Nephron (organoid): ENCODE measurements around the gene UNC45A.

Experiments used
- H3K27ac Mint-ChIP-seq, 3 experiments: 2 replicates each; pipeline ENCODE4 v1.8.0; 2020; ENCODE audit warnings: mixed read lengths in 3 of 3, mild to moderate bottlenecking in 2 of 3, moderate library complexity in 1 of 3
- H3K27me3 Mint-ChIP-seq: 2 replicates; pipeline ENCODE4 v1.8.0; 2021; ENCODE audit warnings: low read depth, mild to moderate bottlenecking, moderate library complexity, mixed read lengths
- H3K36me3 Mint-ChIP-seq: 2 replicates; pipeline ENCODE4 v1.8.0; 2020; ENCODE audit warnings: low read depth, mixed read lengths
- H3K4me1 Mint-ChIP-seq: 2 replicates; pipeline ENCODE4 v1.8.0; 2020; ENCODE audit warnings: mixed read lengths
- H3K4me3 Mint-ChIP-seq, 3 experiments: 2 replicates each; pipeline ENCODE4 v1.8.0; 2020; ENCODE audit warnings: mild to moderate bottlenecking in 3 of 3, mixed read lengths in 3 of 3, moderate library complexity in 2 of 3
- H3K9me3 Mint-ChIP-seq: 2 replicates; pipeline ENCODE4 v1.8.0; 2020; ENCODE audit warnings: mixed read lengths
- CTCF ChIP-seq, 3 experiments: fragments of 200-600 bp; sonication (generic); IDR thresholded peaks; one replicate each; pipeline ENCODE4 v1.5.0; 2021; ENCODE audit warnings: antibody characterized with exemption in 3 of 3; ENCODE audit not compliant: unreplicated experiment in 3 of 3

The UNC45A gene

DNA sequence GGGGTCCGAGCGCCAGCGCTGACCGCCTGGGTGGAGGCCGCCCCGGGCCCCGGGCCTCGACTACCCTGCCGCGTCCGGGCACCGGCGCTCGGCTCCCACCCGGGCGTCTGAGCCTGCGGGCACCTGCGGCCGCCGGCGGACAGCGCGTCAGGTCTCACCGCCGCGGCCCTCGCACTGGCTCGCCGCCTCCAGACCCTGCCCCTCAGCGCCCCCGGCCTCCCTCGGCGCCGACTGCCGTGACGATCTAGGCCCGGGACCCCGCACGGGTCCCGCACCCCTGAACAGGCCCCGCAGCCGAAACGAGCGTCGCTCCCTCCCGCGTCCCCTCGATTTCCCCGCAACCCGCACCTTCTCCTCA lies 59.0 kb downstream of the UNC45A start:
- no peaks in the 10 kb centered on the region for H3K27me3 Mint-ChIP-seq
- H3K4me1 Mint-ChIP-seq, result peaks cover 23% of the 10 kb centered on the region
- peaks cover 18% of the 10 kb centered on the region for H3K36me3 Mint-ChIP-seq
- peak overlapping the region; percentile 100 for H3K4me3 Mint-ChIP-seq
- peak overlapping the region; percentile 77 to 96 (median 94) for H3K27ac Mint-ChIP-seq
- TF ChIP-seq CTCF (IDR thresholded peaks at IDR 0.05; ENCODE audit: unreplicated experiment in 3 of 3), result no peak
- H3K9me3 Mint-ChIP-seq, result no peaks in the 10 kb centered on the region

DNA sequence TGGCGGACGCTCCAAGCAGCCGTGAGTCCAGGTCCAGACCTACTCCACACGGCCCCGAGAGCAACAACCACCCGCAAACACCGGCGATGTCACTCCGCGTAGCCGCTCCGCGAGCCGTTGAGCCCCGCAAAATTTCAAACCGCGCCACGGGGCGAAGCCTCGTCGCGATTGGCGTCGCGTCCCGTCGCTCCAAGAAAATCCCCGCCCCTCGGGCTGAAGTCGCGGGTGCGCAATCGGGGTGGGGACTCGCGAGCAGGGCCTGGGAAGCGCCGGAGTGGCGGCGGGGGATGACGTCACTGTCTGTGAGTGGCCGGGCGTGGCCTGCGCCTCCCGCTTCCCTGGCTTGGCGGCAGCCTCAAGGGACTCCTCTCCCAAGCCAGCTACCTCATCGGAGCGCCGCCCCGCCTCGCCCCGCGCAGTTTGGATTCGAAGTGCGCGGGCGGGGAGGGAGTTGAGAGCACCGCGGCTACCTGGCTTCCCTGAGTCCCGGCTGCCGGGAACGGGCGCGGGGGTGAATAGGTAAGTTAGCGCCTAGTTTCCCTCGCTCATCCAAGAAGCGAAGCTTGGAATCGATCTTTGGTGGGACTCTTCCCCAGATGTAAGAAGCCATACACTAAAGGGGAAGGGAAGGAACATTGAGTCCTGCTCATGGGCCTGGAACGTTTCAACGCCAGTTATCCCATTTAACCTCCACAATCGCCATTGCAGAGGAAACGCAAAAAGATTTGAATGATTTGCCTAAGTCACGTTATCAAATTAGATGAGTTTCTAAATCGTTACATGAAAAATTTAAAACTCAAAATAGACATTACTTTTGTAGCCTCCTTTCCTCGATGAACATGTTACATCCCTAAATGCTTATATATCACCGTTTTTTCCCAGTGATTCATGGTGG lies 59.6 kb downstream of the UNC45A start, which contains the start of gene PRC1:
PRC1 (minus strand) TSS at position 119 of the 895 bp plus-strand sequence; CDS start at position 1, 118 bp downstream.
- H3K4me3 Mint-ChIP-seq, result peak within 1 kb of the TSS; percentile 100
- peaks cover 22% of the 10 kb centered on the region for H3K36me3 Mint-ChIP-seq
- H3K9me3 Mint-ChIP-seq, result no peaks in the 10 kb centered on the region
- H3K27me3 Mint-ChIP-seq, result no peaks in the 10 kb centered on the region
- peak within 1 kb of the TSS; percentile 77 to 96 (median 94) for H3K27ac Mint-ChIP-seq
- H3K4me1 Mint-ChIP-seq, result peaks cover 23% of the 10 kb centered on the region
- TF ChIP-seq CTCF (IDR thresholded peaks at IDR 0.05; ENCODE audit: unreplicated experiment in 3 of 3), result no peak

- H3K36me3 Mint-ChIP-seq, result peaks cover 49% of the 10 kb centered on the region
- no peaks in the 10 kb centered on the region for H3K9me3 Mint-ChIP-seq
- no peak overlapping the region for H3K4me3 Mint-ChIP-seq
- H3K27ac Mint-ChIP-seq, result no peak overlapping the region
- H3K27me3 Mint-ChIP-seq, result no peaks in the 10 kb centered on the region
- TF ChIP-seq CTCF (IDR thresholded peaks at IDR 0.05; ENCODE audit: unreplicated experiment in 3 of 3), result no peak
- H3K4me1 Mint-ChIP-seq, result peaks cover 12% of the 10 kb centered on the region
Measured at GRCh38 chr15:90998737-90999136, 63.7 kb downstream of the UNC45A start.

DNA sequence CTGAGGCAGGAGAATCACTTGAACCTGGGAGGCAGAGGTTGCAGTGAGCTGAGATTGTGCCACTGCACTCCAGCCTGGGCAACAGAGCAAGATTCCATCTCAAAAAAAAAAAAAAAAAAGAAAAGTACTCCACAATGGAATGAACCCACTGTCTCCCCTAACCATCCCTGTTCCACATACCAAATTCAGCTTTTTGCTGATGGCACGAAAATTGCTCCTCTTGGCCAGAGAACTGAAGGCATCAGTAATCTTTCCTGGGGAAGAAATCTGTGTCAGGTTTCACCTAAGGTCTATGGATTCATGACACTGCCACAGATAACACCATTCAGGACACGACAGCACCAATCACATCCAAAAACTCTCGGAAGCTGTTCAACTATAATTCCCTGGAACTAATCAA lies 66.1 kb downstream of the UNC45A start:
- Mint-ChIP-seq H3K36me3 (peaks cover 67% of the 10 kb centered on the region), H3K4me3 (no peak overlapping the region), H3K27me3 (no peaks in the 10 kb centered on the region), H3K9me3 (no peaks in the 10 kb centered on the region), H3K4me1 (no peaks in the 10 kb centered on the region), H3K27ac (no peak overlapping the region)
- TF ChIP-seq CTCF (IDR thresholded peaks at IDR 0.05; ENCODE audit: unreplicated experiment in 3 of 3), result no peak
